Right renal cortex interstitium (tissue), 3 donors: ENCODE measurements around the gene HPCAL1. TPM values are rescaled to one million over a fixed set of nuclear protein-coding genes. Genes with fewer than 3 reads are reported as not detected.

Experiments used
- DNase-seq, 3 donors: peaks; one replicate each; pipeline ENCODE4 v3.0.0-alpha.2; 2013; ENCODE audit warnings: low read depth in 3 of 3, low spot score in 2 of 3
- polyA plus RNA-seq, 3 donors: library from polyadenylated mRNA; unstranded; fragments of 120-200 nt; gene quantifications; one replicate each; pipeline ENCODE4 v1.2.1, GENCODE V29; 2013; ENCODE audit not compliant: insufficient read length in 3 of 3

The HPCAL1 gene
- polyA plus RNA-seq, 3 donors, result 21.5 to 29.6 (median 22.8) TPM

DNA sequence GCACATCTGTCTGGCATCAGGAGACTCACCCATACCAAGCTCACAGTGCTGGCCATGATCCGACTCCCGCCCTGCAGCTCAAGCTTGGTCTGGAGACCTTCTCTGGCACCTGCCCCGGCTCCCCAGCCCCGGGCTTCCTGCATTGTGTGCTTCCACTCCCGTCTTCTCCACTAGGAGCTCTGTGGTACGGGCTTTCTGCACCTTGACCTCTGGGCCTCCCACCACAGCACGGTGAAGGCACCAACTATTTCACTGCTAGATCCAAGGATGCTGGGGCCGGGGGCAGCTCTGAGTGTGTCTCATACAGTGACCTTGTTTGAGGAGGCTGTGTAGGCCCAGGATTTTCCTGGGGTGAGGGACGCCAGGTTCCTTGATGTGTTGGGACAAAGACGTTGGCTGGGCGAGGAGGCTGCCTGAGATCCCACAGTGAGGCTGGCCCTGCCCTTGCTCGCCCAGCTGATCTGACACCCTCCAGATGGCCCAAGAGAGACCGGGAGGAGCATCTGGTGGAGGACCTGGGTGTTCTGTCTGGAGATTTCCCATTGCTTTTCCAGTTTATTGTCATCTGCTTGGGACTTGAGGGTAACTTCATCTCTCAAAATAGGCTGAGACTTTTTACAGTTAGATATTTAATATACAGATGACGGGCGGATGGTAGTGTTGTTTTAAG lies 64.0 kb downstream of the HPCAL1 start:
- no peak for DNase-seq

DNA sequence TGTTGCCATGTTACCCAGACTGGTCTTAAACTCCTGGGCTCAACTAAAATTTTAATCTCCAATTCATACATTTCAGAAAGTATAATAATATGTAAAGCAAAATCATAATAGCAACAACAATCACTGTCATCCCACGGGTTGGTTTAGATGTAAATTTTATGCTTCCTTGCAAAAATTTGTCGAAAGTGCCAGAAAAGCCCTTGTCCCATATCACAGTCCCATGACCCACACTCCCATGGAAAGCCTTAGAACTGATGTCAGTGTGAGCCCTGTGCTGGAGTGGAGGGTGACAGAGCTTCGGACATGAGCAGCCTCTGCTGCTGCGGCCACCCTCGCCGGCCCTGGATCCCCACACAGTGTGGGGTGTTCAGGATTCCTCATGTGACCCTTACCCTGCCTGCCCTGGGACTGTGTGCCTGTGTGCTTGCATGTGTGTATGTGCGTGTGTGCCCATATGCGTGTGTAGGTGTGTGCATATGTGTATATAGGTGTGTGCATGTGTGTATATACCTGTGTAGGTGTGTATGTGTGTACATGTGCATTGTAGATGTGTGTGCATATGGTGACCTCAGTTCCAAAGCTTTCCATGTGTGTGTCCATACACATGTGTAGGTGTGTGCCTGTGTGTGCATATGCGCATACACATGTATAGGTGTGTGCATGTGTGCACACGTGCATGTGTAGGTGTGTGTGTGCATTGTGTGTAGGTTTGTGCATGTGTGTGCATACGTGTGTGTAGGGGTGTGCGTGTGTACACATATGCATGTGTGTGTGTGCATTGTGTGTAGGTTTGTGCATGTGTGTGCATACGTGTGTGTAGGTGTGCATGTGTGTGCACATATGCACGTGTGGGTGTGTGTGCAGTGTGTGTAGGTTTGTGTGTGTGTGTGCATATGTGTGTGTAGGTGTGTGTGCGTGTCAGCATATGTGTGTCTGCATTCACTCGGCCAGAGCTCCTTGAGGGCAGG lies 65.1 kb downstream of the HPCAL1 start:
- DNase-seq, result no peak

DNA sequence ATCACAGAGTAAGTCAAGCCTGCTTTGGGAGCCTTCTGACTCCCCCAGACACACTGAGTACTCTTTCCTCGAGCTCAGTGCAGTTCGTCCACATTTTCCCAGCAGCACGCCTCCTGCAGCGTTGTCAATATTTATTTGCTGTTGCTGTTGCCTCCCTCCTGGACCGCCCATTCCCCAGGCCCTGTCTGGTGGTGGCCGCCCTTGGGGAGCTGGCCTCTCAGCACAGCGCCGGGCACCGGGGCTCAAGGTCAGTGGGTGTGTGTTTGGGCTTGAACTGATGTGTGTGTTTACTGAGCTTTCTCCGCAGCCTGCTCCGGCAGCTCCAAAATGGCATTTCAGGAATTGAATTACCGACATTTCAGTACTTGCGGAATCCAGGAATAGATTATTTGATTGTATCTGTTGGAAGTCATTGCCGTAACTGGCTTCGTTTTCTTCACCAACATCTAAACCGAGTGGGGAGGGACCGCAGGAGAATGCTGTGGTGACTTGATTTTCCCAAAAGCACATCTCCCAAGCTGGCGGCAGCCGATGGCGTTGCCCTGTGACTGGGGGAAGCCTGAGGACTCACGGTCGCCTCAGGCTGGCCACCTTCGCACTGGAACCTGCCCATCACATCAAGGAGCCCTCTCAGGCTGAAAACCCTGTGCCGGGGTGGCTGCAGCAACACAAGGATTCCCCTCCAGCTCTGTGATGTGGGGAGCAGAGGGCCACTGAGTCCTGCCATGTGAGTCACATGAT lies 66.0 kb downstream of the HPCAL1 start:
- no peak for DNase-seq

DNA sequence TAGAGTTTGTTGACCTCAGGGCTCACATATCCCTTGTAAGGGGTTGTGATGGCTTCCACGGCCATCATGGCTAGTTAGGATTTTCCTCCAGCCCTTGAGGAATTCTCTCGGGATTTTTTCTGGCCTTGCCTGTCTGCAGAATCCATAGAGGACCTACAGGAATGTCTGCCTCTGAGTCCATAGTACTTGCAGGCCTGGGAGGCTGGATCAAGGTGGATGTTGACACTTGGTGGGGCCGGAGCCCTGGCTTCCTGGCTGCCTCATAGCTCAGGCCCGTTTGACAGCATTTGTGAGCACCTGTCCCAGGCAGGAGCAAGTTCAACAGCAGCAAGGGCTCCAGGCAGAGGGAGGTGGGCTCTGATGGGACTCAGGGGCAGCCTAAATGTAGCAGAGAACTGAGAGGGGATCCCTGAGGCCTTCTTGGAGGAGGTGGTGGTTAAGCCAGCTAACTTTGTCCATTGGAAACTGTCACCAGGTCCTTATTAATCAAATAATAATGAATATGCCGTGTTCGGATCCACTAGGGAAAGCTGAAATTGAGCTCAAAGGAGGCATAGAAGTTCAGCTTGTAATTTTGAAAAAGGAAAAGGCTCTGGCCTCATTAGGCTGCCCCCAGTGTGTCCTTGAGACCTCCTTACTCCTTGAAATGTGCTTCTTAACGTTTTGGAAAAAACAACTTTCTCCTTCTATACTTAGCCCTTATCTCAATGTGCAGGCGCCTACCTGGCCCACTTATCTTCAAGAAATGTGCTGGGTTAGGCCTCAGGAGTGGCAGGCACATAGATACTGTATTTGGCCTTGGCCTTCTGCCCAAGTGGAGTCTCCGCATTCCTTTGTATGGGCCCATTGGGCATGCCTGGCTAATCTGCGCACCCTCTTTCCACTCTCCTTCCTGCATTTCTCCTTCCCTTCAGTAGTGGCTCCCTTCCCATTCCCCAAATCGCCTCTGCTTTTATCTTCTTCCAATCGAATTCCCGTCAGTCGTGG lies 66.9 kb downstream of the HPCAL1 start:
- no peak for DNase-seq

DNA sequence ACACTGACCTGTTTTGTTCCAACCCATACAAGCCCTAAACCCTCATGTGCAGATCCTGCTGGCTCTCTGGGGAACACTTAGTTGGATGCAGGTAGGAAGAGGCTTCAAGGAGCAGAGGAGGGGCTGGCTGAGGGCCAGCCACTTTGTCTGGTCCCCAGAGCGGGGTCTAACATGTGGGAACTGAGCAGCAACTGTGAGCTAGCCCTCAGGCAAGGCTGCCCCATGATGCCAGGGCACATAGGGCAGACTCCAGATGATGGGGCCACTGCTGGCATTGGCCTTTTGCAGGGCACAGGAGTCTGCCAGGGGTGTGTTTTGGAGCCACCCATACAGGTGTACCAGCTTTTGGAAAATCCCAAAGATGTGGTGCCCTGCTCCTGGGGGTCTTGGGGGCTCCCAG lies 67.7 kb downstream of the HPCAL1 start:
- no peak for DNase-seq

DNA sequence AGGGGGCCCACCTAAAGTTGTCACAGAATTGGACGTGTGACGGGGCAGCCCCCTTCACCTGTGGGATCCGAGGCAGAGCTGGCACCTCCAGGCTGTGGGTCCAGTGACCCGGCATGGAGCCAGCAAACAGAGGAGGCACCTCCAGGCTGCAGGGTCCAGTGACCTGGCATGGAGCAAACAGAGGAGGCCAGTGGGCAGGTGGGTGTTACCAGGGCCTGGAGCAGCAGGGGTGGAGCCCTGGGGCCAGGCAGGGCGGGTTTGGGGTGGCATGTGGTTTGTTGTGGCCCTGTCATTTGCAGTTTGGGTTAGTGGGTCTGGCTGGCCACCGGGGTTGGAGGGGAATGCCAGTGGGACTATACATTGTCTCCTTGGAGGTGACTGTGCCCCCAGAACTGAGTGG lies 68.2 kb downstream of the HPCAL1 start:
- DNase-seq, result no peak

DNA sequence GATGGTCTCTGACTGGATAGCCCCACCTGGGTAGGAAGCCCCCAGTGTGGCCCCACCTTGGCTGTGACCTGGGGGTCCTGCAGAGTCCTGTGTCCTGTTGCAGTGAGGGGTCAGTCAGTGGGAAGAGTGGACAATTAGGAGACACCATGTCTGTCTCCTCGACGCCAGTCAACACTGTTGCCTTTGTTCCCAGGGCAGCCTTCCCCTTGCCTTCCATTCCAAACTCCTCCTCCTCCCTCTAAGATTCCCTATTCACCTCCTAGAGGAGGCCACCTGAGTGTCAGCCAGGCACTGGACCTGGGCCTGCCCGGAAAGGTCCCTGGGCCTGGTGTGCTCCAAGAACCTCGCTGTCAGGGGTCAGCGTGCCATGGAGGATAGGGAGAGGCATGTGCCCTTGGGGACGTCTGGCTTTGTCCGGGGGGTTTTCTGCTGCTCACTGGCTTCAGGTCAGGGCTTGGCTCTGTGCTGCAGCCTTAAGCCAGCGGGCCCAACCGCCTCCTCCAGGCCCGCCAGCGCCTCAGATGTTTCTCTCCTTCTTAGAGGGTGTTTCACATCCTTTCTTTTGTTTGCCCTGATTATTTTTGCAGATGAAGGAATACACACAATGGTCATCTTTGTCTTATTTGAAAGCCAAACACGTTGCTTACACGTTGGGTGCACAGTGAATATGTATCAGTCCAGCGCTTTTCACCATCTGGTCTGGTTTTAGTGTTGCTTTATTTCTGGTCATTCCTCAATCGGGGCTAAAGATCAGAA lies 68.9 kb downstream of the HPCAL1 start:
- DNase-seq, result no peak

DNA sequence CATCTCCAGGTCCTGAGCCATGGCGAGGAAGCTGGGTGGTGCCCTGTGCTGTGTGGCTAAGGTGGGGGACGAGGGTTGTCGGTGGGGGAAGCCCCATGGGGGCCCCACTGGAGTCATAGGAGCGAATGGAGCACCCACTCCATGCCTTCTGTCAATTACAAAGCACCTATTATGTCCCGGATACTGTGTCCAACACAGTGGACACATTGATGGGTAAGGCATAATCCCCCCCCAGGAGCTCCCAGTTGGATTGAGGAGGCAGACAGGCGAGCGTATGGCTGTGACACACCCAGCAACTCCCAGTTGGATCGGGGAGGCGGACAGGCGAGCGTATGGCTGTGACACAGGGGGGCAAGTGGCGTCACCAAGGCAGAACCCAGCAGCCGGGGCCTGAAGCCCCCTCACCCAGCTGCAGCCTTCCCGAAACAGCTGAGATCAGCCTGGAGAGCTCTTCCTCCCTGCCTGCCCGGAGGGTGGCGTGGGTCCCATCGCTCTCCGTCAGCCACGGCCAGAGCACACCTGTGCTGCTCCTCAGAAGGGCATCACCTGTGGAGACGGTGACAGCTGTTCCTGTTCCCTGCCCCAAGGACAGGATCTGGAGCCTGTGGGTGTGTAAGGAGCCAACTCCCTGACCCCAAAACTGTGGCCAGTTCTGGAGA lies 69.6 kb downstream of the HPCAL1 start:
- DNase-seq, result no peak

DNA sequence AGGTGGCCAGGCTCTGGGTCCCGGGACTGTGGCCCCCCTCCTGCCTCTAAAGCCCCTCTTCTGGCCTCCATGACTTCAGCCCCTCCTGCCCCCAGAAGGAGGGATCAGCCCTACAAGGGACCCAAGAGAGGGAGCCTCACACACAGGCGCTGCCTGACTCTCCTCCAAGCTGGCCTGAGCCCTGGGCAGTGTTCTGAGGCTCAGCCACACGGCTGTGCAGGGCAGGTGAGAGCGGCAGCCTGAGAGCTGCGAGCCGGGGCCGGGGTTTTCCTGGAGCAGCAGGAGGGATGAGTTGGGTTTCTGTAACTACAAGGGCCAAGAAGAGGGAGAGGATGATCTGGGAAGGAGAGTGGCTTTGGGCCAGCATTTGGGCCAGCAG lies 70.1 kb downstream of the HPCAL1 start:
- DNase-seq, result no peak

DNA sequence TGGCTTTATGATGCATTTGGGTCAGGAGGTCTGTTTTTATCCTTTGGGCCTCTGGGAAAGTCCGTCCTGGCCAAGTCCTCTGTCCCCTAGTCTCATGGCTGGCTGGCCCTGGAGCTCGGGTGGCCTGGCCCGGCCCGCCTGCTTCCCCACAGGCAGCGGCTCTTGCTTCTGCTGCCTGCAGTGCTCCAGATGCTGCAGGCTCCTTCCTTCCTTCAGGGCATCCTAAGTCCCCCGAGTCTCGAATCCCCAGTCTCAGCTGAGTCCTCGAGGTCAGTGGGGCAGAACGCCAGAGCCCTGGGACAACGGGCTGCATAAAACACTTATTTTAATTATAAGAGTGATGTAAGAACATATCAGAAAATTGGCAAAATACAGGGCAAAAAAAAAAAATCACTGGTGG lies 71.2 kb downstream of the HPCAL1 start:
- DNase-seq, result no peak

DNA sequence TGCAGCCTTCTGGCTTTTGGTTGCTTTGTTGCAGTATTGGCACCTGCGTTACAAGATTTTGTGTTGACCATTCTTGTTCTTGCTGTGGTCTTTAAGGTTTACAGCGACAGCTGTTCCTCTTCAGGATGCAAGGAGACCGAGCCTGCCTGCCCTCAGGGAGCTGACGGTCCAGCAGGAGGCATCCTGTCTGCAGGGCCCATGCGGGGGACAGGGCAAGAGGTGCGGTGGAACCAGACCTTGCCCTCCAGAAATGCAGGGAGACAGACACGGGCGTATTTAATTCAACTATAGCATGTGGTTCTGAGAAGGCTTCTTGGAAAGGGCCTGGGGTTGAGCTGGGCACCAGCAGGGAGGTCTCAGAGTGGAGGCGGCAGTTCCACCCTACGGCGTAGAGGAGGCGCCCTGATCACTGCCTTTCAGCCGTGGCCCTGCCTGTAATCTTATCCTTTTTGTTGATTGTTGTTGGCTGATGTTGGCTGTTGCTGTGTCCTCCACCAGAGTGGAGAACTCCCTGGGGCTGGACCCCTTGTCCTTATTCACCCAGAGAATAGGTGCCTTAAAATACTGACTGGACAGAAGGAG lies 71.7 kb downstream of the HPCAL1 start:
- no peak for DNase-seq

DNA sequence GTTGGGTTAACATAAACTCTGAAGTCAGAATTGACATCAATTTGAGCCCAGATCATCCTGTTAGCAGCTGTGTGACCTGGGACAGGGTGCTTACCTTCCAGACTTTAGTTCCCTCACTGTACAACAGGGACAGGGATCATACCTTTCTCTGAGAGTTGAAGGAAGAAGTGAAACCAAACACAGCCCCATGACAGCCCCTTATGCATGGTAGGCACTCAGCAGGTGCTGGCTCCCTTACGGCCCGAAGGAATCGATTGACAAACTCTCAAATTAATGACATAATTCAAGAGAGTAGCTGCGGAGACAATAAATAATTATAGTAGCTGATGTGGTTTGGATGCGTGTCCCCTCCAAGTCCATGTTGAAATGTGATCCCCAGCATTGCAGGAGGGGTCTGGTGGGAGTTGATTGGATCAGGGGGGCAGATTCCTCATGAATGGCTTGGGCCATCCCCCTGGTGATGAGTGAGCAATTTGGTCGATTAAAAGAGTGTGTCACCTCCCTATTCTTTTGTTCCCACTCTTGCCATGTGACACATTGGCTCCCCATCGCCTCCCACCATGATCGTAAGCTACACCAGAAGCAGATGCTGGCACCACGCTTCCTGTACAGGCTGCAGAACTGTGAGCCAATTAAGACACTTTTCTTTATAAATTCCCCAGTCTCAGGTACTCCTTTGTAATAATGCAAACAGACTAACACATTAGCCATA lies 73.0 kb downstream of the HPCAL1 start:
- DNase-seq, result no peak

DNA sequence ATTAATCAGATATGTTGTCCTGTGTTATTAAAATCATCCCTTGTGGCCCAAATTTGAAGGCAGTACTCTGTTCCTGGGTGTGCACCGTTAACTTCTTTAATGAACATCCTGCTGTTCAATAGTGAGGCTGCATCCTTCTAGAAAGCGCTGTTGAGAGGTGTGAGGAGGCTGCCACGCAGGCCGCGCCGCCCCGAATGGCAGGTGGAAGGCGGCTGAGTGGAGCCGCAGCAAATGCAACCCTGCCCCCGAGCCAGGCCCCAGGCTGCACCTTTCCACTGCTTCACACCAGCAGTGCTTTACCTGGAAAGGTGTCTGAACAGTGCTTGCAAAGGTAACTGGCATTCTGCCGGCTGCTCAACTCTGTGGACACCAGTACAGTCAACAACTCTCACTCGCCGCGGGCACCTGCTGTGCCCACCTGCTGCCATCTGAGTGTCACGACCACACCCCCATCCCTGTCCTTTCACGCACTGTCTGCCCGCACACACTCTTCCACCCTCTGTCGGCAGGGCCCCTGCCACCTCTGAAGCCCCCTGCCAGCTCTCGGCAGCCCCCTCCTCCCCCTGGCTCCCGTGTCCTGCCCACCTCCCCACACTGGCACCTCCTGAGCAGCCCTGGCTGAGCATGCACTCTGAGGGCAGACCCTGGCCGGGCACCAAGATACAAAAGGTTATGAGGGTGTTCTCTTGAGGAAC lies 74.5 kb downstream of the HPCAL1 start:
- DNase-seq, result no peak

DNA sequence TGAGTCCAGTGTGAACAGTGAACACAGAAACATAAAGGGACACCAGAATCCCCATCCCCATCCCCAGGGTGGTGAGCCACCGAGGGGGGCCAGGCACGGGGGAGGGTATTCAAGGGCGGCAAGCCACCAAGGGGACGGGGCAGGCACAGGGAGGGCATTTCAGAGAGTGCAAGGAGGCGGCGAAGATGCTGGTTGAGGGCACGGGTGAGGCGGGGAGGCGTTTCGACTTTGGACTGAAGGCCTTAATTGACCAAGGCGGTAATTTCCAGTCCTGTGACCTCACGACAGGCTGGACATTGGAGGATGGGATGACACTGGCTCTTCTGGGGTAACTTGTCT lies 75.0 kb downstream of the HPCAL1 start:
- no peak for DNase-seq

DNA sequence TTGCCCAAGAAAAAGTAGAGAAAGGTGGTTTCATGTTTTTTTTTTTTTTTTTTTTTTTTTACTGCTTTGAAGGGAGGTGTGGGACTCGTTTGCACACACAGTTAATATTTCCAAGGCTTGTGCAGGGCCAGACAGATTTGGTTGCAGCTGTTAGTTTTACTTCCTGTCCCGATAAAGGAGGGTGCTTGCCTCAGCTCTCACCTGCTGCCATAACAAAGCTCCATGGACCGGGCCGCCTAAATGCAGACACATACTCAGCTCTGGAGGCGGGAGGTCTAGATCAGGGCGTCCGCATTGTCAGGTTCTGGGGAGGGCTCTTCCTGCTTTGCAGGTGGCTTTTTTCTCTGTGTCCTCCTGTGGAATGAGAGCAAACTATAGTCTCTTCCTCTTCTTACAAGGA lies 75.5 kb downstream of the HPCAL1 start:
- DNase-seq, result no peak

DNA sequence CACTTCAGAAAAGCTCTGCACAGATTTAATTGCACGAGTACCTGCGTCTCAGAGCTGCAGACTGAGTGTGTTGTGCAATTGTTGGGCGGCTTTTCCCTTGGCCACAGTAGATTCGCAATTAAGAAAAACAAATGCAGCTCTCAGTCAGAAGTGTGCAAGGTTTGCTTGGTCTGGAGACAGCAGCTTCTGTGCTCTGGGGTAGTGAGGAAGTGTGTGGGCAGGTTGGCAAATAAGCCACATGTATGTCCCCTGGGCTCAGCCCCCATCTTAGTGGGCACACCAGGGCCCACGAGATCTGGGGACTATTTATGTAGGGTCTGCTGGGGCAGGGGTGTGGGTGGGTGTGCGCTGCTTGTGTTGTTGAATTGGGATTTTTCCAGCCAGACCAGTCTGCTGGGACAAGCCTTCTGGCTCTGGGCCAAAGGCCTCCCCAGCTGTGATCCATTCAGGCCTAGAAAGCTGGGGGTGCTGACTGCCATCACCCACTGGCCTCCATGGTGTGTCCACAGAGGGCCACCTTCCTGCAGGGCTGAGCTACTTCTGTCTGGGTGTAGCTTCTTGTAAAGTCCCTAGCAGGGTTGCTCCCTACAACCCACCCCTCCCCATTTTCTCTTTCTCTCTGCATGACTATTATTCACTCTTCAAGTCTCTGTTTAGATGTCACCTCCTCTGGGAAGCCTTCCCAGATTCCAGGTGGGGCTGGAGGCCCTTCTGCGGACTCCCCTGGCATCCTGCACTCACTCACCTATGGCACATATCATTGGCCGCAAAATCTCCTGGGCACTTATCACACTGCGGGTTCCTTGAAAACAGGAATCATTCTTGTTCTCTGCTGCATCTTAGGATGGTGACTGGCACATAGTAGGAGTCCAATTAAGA lies 77.6 kb downstream of the HPCAL1 start:
- no peak for DNase-seq

DNA sequence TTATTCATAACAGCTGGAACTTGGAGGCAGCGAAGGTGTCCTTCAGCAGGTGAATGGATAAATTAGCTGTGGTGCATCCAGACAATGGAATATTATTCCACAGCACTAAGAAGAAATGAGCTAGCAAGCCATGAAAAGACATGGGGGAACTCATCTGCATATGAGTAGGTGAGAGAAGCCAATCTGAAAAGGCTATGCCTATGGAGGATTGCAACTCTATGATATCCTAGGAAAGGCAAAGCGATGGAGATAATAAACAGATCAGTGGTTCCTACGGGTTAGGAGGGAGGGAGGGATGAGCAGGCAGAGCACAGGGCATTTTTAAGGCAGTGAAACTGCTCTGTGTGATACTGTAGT lies 79.3 kb downstream of the HPCAL1 start:
- no peak for DNase-seq
